ENCODE results near the gene IFT20. TPM values are rescaled to one million over a fixed set of nuclear protein-coding genes. Genes with fewer than 3 reads are reported as not detected.

Gene IFT20
- total and polyA plus RNA-seq, 2 experiments from 2014 or later = 13.2 to 32.3 TPM

GRCh38 chr17:28325211-28325610 lies 10.1 kb downstream of the IFT20 start (continued):
- TF ChIP-seq REST (IDR thresholded peaks at IDR 0.05; ENCODE audit: unreplicated experiment) = no peak
- no peak for TF ChIP-seq JUNB (IDR thresholded peaks at IDR 0.05; ENCODE audit: unreplicated experiment)
- TF ChIP-seq EZH2phosphoT487 (IDR thresholded peaks at IDR 0.05; ENCODE audit: unreplicated experiment) = no peak
- TF ChIP-seq ZNF114 (CRISPR knock-in tag; IDR thresholded peaks at IDR 0.05) = no peak

- Mint-ChIP-seq H3K4me1 (peaks cover 30% of the 10 kb centered on the region), H3K9me3 (no peaks in the 10 kb centered on the region), H3K36me3 (ENCODE audit: low read depth) (peaks cover 74% of the 10 kb centered on the region), H3K27ac (no peak overlapping the region), H3K27me3 (ENCODE audit: insufficient read depth, low read depth, poor library complexity) (peaks cover 7% of the 10 kb centered on the region), H3K4me3 (no peak overlapping the region; the same call in 2 of the 3 replicates)
- no peaks in the 10 kb centered on the region for H3K27me3 ChIP-seq (ENCODE audit: insufficient read depth)
- peaks cover 28% of the 10 kb centered on the region; the same call in 1 of the 2 replicates for H3F3A ChIP-seq (replicated peaks; ENCODE audit: low read depth)
- H3K27ac ChIP-seq (ENCODE audit: low read depth) = peak overlapping the region; percentile 7
- no peak for ATAC-seq
- H2AFZ ChIP-seq = no peak overlapping the region
- H3K9me2 ChIP-seq (ENCODE audit: insufficient read depth) = no peaks in the 10 kb centered on the region
- H3K4me1 ChIP-seq (ENCODE audit: insufficient read depth) = peaks cover 40% of the 10 kb centered on the region
- no peak overlapping the region for H3K4me2 ChIP-seq
- H3K79me2 ChIP-seq (replicated peaks; ENCODE audit: insufficient read depth) = peaks cover 65% of the 10 kb centered on the region
- H3K4me3 ChIP-seq = no peak overlapping the region
- peaks cover 22% of the 10 kb centered on the region for H3K36me3 ChIP-seq (ENCODE audit: insufficient read depth)
- DNase-seq (ENCODE audit: low spot score) = no peak
- H4K20me1 ChIP-seq (replicated peaks; ENCODE audit: insufficient read depth) = peaks cover 75% of the 10 kb centered on the region
- TF ChIP-seq CTCF (conservative IDR thresholded peaks at IDR 0.05; ENCODE audit: low read depth in 2 of 2) (no peak), REST (IDR thresholded peaks at IDR 0.05; ENCODE audit: unreplicated experiment) (no peak), ZNF331 (CRISPR knock-in tag; IDR thresholded peaks at IDR 0.05; ENCODE audit: low read depth) (no peak), JUNB (IDR thresholded peaks at IDR 0.05; ENCODE audit: unreplicated experiment) (no peak), EZH2phosphoT487 (IDR thresholded peaks at IDR 0.05; ENCODE audit: unreplicated experiment) (no peak), POLR2AphosphoS5 (IDR thresholded peaks at IDR 0.05; ENCODE audit: low read depth) (no peak), EZH2 (IDR thresholded peaks at IDR 0.05; ENCODE audit: low read depth, unreplicated experiment) (no peak), ZNF114 (CRISPR knock-in tag; IDR thresholded peaks at IDR 0.05) (no peak), STAT1 (IDR thresholded peaks at IDR 0.05; ENCODE audit: unreplicated experiment) (no peak), NANOG (IDR thresholded peaks at IDR 0.05; ENCODE audit: borderline replicate concordance) (no peak), ETS1 (IDR thresholded peaks at IDR 0.05) (no peak), CREB1 (CRISPR knock-in tag; IDR thresholded peaks at IDR 0.05; ENCODE audit: low read depth) (no peak)
Measured at GRCh38 chr17:28324781-28325180, 10.5 kb downstream of the IFT20 start.

Data from GM23338 (cell line).